HFF-Myc (cell line): Measurements from ENCODE around the gene ZNF267.
A peak's percentile ranks its signal among the peaks of the same experiment; 100 is the strongest.
"Not testable (repeated sequence)": the region's sequence is repeated elsewhere in the genome, so short reads cannot be mapped to it uniquely, and the experiment has no call there.

Source experiments
- DNase-seq: peaks from one replicate; pipeline ENCODE4 v3.0.0-alpha.2; 2011; ENCODE audit warnings: low read depth; ENCODE audit errors: extremely low read depth
- H3K4me3 ChIP-seq: replicated peaks from 2 replicates; pipeline ENCODE4 v1.5.1; 2011; ENCODE audit warnings: low read depth, mild to moderate bottlenecking, control low read depth, low read length
- TF ChIP-seq, protein P1 (sequence below): IDR thresholded peaks from 2 replicates; pipeline ENCODE4 v1.5.1; 2012; ENCODE audit warnings: mild to moderate bottlenecking, low read depth, low read length, control low read depth; ENCODE audit errors: missing control alignments

Gene ZNF267

DNA sequence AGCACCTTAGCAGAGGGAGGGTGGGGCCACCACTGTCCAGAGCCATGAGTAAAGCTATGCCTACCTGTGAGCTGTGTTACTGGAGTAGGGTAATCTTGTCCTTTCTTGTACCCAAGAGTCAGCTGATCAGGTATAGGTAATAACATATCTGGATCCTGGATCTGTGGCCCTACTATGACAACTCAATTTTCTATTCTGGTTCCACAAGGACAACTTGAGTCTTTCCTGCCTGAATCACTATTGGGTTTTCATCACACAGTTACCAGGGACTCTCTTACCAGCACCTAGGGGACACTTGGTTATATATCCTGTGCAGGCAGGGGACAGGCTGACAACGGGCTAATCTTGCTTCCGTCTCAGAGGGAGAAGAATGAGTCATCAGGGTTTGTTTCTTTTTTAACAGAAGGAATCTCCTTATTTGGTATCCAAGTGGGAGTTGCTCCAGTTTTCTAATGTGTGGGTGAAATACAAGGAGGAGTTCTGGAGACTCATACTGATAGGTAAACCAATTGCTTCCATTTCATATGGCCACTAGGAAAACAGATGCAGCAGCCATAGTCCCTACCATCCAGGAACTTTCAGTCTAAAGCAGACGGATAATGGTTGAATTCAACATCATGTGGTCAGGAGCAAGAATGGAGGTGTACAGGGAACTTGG is 6.8 kb downstream of the ZNF267 start:
- TF ChIP-seq, protein P1, sequence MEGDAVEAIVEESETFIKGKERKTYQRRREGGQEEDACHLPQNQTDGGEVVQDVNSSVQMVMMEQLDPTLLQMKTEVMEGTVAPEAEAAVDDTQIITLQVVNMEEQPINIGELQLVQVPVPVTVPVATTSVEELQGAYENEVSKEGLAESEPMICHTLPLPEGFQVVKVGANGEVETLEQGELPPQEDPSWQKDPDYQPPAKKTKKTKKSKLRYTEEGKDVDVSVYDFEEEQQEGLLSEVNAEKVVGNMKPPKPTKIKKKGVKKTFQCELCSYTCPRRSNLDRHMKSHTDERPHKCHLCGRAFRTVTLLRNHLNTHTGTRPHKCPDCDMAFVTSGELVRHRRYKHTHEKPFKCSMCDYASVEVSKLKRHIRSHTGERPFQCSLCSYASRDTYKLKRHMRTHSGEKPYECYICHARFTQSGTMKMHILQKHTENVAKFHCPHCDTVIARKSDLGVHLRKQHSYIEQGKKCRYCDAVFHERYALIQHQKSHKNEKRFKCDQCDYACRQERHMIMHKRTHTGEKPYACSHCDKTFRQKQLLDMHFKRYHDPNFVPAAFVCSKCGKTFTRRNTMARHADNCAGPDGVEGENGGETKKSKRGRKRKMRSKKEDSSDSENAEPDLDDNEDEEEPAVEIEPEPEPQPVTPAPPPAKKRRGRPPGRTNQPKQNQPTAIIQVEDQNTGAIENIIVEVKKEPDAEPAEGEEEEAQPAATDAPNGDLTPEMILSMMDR: no peak
- DNase-seq: peak; percentile 51
- no peak overlapping the region for H3K4me3 ChIP-seq

DNA sequence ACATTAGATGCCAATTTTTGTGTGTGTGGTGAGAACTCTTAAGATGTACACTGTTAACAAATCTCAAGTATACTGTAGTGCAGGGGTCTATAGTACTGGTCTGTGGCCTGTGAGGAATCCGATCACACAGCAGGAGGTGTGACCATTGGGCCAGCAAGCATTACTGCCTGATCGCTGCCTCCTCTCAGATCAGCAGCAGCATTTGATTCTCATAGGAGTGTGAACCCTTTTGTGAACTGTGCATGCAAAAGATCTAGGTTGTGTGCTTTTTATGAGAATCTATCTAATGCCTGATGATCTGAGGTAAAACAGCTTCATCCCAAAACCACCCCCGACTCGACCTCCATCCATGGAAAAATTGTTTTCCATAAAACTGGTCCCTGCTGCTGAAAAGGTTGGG is 12.6 kb downstream of the ZNF267 start:
- DNase-seq: no peak
- TF ChIP-seq, protein P1: no peak
- no peak overlapping the region for H3K4me3 ChIP-seq

DNA sequence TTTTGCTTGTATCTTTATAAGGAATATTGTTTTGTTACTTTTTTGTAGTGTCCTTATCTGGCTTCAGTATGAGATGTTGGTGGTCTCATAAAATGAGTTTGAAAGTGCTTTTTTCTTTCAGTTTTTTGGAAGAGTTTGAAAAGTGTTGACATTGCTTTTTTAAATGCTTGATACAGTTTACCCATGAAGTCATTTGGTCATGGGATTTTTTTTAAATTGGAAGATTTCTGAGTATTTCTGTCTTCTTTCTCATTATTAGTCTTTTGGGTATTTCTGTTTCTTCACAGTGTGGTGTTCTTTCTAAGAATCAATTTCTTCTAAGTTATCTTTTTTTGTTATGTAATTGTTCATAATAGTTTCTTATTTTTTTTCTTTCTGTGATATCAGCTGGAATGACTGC is 15.1 kb downstream of the ZNF267 start:
- TF ChIP-seq, protein P1: no peak
- no peak overlapping the region for H3K4me3 ChIP-seq
- DNase-seq: no peak

DNA sequence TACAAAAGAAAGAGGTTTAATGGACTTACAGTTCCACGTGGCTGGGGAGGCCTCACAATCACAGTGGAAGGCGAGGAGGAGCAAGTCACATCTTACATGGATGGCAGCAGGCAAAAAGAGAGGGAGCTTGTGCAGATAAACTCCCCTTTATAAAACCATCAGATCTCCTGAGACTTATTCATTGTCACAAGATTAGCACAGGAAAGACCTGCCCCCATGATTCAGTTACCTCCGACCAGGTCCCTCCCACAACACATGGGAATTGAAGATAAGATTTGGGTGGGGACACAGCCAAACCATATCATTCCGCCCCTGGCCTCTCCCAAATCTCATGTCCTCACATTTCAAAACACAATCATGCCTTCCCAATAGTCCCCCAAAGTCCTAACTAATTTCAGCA is 18.5 kb downstream of the ZNF267 start:
- H3K4me3 ChIP-seq, DNase-seq: not testable (repeated sequence)

DNA sequence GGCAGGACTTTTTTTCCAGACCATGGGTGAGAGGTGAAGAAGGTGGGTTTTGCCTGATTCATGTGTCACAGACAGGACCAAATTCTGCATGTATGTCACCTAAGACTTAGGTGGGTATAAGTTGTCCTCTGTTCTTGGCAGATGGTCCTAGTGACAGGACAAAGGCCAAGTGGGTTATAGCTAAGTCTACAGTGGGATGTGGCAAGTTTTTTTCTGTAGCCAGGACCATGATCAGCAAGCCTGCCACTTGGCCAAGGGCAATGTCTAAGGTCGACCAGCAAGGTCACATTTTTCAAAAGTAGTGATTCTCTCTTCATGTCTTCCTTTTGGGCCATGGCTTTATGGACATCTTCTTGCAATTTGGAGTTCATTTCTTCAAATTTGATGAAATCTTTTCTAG is 20.2 kb downstream of the ZNF267 start:
- TF ChIP-seq, protein P1: no peak
- no peak for DNase-seq
- H3K4me3 ChIP-seq: no peak overlapping the region

DNA sequence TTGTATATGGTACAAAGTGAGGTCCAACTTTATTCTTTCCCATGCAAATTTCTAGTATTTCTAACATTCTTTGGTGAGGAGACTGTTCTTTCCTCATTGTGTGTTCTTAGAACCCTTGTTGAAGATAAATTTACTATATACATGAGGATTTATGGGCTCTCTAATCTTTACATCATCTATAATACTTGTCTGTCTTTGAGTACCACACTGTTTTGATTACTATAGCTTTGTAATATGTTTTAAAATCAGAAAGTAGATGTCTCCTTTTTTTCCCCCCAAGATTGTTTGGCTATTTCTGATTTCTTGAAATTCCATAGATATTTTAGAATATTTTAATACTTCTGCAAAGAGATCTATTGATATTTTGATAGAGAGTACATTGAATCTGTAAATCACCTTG is 23.7 kb downstream of the ZNF267 start:
- no peak overlapping the region for H3K4me3 ChIP-seq
- DNase-seq: no peak
- TF ChIP-seq, protein P1: no peak

DNA sequence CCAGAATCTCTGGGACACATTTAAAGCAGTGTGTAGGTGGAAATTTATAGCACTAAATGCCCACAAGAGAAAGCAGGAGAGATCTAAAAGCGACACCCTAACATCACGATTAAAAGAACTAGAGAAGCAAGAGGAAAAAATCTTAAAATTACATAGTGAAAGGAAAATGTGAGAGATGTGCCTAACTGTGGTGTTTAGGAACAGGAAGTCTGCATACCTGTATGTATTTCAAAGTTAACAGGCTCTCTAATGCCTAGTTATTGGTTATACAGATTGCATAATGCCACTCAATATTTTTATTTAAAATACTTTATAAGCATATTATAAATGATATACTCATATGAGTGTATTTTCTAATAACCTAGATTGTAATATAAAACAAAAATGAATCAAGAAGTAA is 25.9 kb downstream of the ZNF267 start:
- TF ChIP-seq, protein P1: no peak
- H3K4me3 ChIP-seq: no peak overlapping the region
- DNase-seq: no peak

DNA sequence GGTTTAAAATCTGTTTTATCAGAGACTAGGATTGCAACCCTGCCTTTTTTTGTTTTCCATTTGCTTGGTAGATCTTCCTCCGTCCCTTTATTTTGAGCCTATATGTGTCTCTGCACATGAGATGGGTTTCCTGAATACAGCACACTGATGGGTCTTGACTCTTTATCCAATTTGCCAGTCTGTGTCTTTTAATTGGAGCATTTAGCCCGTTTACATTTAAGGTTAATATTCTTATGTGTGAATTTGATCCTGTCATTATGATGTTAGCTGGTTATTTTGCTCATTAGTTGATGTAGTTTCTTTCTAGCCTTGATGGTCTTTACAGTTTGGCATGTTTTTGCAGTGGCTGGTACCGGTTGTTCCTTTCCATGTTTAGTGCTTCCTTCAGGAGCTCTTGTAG is 31.0 kb downstream of the ZNF267 start:
- H3K4me3 ChIP-seq, DNase-seq: not testable (repeated sequence)
